Fibroblast of villous mesenchyme (primary cell): ENCODE measurements around the gene NBAS. TPM values are rescaled to one million over a fixed set of nuclear protein-coding genes. Genes with fewer than 3 reads are reported as not detected.
"Not testable (repeated sequence)": the region's sequence is repeated elsewhere in the genome, so short reads cannot be mapped to it uniquely, and the experiment has no call there.

ENCODE experiments used
- DNase-seq: peaks from one replicate; pipeline ENCODE4 v3.0.0-alpha.2; 2010; ENCODE audit warnings: low read depth
- H3K4me3 ChIP-seq: 2 replicates; pipeline ENCODE4 v1.5.1; 2011; ENCODE audit warnings: low read depth, mild to moderate bottlenecking, low read length
- total RNA-seq: library from RNA; depleted of rRNA; stranded (reverse); fragments of >200 nt; gene quantifications from 2 replicates; pipeline ENCODE4 v1.2.3, GENCODE V29; 2012
- TF ChIP-seq, protein P1 (sequence below): IDR thresholded peaks from 2 replicates; pipeline ENCODE4 v1.5.1; 2012; ENCODE audit warnings: low read depth, mild to moderate bottlenecking, low read length; ENCODE audit not compliant: insufficient read depth

NBAS gene
- total RNA-seq, 1 donor, result 109 TPM

DNA sequence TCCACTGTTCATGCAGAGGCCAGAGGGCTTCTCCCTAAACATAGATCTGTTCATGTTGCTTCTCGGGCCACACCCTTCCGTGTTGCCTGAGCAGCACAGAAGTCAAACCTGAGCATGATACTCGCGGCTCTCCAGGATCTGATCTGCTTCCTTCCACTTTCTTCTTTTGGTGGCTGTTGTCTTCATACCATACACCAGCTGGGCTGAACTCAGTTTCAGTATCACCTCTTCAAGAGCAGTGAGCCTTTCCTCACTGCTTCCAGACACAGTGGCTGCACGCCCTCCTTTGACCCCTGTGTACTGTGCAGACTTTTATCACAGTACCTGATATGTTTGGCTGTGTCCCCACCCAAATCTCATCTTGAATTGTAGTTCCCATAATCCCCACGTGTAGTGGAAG, 348.9 kb downstream of the NBAS start:
- DNase-seq, result no peak
- no peak overlapping the region for H3K4me3 ChIP-seq
- TF ChIP-seq, protein P1, sequence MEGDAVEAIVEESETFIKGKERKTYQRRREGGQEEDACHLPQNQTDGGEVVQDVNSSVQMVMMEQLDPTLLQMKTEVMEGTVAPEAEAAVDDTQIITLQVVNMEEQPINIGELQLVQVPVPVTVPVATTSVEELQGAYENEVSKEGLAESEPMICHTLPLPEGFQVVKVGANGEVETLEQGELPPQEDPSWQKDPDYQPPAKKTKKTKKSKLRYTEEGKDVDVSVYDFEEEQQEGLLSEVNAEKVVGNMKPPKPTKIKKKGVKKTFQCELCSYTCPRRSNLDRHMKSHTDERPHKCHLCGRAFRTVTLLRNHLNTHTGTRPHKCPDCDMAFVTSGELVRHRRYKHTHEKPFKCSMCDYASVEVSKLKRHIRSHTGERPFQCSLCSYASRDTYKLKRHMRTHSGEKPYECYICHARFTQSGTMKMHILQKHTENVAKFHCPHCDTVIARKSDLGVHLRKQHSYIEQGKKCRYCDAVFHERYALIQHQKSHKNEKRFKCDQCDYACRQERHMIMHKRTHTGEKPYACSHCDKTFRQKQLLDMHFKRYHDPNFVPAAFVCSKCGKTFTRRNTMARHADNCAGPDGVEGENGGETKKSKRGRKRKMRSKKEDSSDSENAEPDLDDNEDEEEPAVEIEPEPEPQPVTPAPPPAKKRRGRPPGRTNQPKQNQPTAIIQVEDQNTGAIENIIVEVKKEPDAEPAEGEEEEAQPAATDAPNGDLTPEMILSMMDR, result no peak

DNA sequence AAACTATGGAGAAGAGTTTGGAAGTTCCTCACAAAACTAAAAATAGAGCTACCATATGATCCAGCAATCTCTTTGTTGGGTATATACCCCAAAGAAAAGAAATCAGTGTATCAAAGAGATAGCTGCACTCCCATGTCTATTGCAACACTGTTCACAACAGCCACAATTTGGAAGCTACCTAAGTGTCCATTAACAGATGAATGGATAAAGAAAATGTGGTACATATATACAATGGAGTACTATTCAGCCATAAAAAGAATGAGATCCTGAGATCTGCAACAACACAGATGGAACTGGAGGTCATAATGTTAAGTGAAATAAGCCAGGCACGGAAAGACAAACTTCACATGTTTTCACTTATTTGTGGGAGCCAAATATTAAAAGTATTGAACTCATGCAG, 350.6 kb downstream of the NBAS start:
- DNase-seq, H3K4me3 ChIP-seq: not testable (repeated sequence)

DNA sequence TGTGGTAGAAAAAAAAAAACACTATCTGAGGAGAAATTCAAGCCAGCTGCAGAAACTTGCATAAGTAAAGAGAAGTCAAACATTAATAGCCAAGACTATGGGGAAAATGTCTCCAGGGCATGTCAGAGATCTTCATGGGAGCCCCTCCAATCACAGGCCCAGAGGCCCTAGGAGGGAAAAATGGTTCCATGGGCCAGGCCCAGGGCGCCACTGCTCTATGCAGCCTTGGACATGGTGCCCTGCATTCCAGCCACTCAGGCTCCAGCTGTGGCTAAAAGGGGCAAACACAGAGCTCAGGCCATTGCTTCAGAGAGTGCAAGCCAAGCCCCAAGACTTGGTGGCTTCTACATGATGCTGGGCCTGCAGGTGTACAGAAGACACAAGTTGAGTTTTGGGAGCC, 354.7 kb downstream of the NBAS start:
- no peak overlapping the region for H3K4me3 ChIP-seq
- DNase-seq, result no peak
- TF ChIP-seq, protein P1, result no peak

DNA sequence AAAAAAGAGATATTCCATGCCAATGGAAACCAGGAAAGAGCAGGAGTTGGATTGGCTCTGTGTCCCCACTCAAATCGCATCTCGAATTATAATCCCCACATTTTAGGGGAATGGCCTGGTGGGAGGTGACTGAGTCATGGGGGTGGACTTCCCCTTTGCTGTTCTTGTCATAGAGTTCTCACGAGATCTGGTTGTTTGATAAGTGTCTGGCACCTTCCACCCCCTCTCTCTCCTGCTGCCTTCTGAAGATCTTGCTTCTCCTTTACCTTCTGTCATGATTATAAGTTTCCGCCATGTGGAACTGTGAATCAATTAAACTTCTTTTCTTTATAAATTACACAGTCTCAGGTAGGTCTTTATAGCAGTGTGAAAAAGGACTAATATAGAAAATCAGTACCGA, 355.6 kb downstream of the NBAS start:
- H3K4me3 ChIP-seq, result no peak overlapping the region
- DNase-seq, result no peak

DNA sequence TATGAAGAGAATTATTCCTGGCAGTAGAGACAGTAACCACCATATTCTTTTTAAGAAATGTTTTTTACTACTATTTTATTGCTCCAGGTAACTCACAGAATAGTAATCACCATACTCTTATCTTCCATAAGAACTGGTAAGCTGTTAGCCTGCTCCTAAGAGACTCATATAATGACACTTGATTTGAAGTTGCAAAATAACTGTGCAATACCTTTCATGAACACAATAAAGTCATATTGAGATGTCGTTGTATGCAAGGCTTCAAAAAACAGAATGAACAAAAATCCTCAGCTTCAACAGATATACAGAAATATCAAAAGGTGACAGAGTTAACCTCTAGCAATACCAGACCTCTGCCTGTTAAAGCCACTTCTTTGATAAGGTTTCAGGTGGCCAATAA, 360.1 kb downstream of the NBAS start:
- TF ChIP-seq, protein P1, result no peak
- no peak overlapping the region for H3K4me3 ChIP-seq
- DNase-seq, result no peak

More for the DNA sequence above, 355.6 kb downstream of the NBAS start:
- TF ChIP-seq, protein P1, result no peak

DNA sequence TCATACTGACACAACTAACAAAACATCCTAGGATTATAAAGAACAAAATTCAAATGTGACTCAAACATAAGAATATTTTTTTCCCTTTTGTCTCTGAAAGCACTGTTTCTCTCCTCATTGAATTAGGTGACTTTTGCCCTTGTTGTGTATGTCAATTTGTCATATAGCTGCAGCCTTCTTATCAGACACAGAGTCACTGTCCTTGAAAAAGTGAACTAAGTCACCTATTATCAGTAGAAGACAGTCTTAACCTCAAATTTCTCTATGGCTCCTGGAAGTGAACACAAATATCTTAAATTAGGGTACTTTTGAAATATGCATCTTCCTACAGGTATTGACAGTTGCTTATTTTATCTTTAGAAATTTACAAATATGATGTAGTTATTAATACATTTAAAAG, 360.6 kb downstream of the NBAS start:
- H3K4me3 ChIP-seq, result no peak overlapping the region
- DNase-seq, result no peak
- TF ChIP-seq, protein P1, result no peak

DNA sequence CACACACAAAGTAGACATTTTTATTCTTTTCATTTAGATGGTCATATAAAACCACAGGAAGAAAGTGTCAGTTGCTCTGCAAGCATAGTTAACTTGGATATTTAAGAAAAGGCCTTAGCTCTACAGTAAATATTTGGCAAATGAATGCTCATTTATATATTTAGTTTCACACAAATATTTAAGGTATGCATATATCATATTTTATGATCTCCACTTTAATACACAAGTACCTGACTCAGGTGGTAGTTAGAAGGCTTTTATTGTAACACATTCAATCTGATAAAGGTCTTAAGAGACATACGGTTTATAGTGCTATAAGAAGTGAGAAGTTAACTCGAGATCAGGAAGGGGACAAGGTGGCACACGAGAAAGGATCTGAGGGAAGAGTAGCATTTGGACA, 363.1 kb downstream of the NBAS start:
- no peak overlapping the region for H3K4me3 ChIP-seq
- no peak for DNase-seq
- TF ChIP-seq, protein P1, result no peak
